LoVo (cell line): ENCODE data around the gene MMD.
"Not testable (repeated sequence)": the region's sequence is repeated elsewhere in the genome, so short reads cannot be mapped to it uniquely, and the experiment has no call there.

ENCODE experiments used
- DNase-seq: peaks from one replicate; pipeline ENCODE4 v3.0.0-alpha.2; 2016; ENCODE audit warnings: low spot score

The MMD gene

DNA sequence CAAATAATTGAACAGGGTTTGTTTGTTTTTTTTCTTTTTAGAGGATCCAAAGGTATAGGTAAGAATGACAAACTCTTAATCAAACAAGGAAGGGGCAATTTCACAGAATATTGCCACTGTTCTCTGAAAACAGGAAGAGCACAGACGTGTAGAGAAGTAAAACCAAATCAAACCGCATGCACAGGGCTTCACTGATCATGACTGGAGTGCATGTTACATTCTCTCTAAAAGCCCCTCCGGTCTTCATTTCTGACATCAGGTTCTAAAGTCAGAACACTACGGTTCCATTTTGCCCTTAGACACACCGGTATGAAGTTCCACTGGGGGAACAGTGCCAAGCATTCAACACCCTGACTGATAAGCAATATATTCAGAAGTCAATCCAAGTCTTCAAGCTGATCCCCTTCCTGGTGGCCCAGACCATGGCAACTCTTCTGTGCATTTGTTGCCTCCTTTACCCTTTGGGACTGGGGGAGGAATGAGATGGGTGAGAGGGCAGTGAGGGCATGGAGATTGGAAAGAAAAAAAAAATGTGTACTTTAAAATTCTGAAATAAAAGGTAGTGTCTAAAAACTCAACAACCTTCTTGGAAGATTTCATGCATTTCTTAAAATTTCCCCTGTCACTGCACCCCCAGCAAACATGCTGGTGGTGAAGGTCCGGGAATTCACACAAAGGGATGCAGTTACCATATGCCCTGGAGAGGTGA, 1.4 kb downstream of the MMD start:
- DNase-seq = no peak

- no peak for DNase-seq
Observed at GRCh38 chr17:55418369-55419268, 3.0 kb downstream of the MMD start.

DNA sequence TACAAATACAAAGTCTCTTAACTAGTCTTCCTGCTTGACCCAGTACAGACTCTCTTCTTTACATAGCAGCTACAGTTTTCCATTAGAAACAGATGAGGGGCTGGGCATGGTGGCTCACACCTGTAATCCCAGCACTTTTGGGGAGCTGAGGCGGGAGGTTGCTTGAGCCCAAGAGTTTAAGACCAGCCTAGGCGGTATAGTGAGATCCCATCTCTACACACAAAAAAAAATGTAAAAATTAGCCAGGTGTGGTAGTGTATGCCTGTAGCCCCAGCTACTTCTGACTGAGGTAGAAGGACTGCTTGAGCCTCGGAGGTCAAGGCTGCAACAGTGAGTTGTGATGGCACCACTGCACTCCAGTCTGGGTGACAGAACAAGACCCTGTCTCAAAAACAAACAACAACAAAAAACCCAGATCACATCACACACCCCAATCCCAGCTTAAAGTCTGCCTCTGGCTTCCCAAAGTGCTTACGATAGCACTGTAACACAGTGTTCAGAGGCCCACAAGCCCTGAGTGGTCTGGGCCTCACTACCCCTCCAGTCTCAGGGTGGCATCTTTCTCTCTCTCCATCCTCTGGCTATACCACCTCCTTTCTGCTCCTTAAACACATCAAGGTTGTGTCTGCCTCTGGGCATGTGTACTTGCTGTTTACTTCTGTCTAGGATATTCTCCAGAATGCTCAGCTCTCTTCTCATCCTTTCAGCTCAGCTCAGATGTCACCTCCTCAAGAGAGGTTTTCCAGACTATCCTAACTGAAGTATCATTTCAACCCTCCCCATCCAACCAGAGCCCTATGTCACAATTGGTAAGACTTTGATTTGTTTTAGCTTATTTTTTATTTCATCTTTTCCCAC, 4.0 kb downstream of the MMD start:
- no peak for DNase-seq

DNA sequence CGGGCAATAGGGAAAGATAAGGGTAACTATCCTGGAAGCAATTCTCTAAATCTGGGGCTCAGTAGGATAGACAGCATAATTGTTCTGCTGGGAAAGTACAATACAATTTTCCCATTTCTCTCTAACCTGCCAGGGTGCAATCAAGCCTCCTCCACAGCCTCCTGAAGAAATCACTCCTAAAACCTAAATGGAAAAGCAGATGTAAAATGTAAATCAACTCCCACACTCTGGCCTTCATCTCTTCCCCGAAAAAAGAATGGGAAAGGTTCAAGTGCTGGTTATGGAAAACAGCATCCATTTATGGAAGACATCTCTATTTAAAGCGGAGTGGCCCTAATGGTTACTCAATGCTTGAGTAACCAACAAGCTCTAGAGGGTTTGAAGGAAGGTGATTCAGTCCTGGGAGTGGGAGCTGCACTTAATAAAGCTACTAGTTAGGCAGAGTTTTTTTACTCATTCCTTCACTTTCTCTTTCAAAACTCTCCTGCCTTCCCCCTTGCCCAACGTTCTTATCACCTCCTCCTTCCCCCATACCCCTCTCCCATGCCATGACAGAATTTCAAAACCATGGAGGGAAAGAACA, 5.1 kb downstream of the MMD start:
- no peak for DNase-seq

- DNase-seq = no peak
Observed at GRCh38 chr17:55416000-55416399, 5.6 kb downstream of the MMD start.

- DNase-seq = no peak
Observed at GRCh38 chr17:55414983-55415382, 6.7 kb downstream of the MMD start.

DNA sequence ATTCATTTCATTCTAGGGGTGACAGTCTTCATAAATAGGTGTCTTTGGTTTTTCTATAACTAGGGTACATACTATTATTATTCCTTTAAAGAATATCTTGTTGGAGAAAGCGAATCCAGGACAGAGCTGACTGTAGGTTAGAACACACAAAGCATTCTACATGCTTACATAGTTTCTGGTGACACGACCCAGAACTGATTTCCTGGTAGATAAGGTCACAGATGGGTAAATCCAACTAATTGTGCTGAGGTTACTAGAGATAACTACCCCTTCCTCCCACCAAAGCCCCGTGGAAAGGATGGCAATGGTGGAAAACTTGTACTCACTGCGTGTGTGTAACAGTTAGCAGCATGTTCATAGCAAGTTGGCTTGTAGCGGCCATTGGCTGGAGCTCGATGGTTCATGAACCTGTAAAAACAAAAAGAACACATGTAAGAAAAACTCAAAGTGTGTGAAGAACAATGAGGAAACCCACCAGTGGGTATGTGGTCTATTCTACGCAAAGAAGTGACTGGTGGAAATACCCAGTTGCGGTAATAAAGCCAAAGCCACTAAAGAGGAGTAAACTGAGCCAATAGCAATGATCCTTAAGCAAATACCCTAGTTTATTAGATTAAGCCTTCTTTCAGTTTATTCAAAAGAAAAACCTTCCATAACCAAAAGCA, 7.7 kb downstream of the MMD start:
- DNase-seq = no peak

DNA sequence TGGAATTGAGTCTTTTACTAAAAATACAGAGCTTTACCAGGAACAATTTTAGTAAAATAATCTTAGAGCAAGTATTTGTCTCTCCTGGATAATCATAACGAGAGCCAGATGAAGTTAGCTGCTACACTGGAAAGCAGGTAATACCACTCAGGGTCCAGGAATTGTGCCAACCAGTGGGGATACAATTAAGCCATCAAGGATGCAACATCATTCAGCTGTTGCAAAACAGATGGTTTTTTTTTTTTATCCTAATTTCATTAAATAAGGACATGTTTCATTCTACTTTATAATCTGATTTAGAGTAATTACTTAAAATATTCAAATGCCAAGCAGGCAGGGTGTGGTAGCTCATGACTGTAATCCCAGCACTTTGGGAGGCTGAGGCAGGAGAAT, 10.2 kb downstream of the MMD start:
- no peak for DNase-seq

- DNase-seq = no peak
Observed at GRCh38 chr17:55410722-55411462, 10.7 kb downstream of the MMD start.

DNA sequence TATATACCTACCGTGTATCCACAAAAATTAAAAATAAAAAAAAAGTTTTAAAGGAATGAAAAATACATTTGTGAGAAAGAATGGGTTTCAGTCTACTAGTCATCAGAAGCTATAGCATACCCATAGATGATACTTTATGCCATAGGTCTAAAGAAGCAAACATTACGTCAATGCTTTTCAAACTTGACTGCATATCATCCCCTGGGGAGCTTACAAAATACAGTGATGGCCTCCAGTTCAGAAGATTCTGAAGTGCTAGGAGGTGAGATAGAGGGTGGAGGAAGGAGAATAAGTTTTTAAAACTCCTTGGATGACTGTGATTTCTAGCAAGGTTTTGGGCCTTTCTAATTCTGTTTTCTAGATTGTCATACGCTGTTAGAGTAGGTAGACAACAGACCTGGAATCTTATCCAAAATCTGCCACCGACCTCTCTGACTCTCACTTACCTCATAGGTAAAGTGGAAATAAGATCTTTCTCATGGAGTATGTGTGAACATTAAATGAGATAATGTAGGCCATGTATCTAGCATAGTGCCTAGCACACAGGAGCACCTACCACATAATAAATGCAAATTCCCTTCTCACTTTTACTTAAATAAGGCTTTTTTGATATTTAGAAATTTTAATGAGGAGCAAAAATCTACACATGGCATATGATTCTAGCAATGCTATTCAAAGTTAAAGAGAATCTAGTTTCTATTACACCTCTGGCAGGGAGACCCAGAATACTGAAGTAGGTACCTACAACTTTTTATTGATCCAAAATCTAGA, 12.4 kb downstream of the MMD start:
- DNase-seq = no peak

GRCh38 chr17:55407641-55408566, 13.7 kb downstream of the MMD start:
- no peak for DNase-seq

DNA sequence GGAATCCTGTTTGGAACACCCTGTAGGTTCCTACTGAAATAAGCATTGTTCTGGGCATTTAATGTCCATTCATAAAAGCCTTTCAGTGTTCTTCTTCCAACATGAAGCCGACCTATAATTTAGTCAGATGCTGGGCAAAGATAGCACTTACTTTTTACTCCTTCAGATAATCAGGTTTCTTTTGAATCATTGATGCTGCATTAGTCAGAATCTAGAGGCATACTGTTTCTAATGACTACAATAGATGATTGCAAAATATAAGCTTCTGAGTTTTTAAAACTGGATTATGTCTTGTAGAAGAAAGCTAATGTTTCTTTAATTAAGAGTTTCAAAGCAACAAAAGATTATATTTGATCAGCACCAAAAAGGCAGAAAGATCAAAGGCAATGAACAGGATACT, 16.0 kb downstream of the MMD start:
- no peak for DNase-seq

- not testable (repeated sequence) for DNase-seq
Observed at GRCh38 chr17:55404197-55404596, 17.4 kb downstream of the MMD start.

DNA sequence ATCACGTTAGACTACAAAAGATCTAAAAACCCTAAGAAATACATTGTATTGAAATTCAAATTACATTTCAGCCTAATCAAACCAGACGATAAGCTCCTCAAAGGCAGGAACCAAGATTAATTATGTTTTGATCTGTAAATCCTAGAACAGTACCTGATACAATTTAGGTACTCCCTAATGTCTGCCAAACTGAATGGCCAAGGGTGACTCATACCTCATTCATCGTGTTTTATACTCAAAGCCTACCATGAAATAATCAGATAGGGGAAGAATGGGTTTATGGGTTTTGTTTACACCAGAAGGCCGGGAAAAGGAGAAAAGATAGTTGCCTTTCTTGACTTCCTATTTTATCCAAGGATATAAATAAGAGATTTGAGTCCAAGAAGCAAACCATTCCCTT, 19.3 kb downstream of the MMD start:
- peak; percentile 63 for DNase-seq

DNA sequence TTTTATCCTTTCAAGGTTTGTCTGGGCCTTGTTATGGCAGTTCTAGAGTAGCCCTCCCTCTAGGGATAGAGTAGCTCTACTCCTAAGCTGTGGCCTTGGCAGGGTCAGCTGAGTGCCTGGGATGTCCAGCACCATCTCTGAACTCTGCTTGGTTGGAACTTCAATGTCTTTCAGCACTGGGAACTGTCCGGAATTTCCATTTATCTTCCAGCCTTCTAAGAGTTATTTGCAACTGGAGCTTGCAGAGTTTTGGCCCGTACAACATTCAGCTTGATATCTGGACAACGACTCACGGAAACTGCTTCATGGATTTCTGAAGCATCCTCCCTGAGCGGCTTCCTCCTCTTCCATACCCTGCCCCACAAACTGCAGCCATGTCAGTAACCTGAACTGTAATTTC, 22.9 kb downstream of the MMD start:
- no peak for DNase-seq

- DNase-seq = no peak
Observed at GRCh38 chr17:55395803-55396505, 25.7 kb downstream of the MMD start.

DNA sequence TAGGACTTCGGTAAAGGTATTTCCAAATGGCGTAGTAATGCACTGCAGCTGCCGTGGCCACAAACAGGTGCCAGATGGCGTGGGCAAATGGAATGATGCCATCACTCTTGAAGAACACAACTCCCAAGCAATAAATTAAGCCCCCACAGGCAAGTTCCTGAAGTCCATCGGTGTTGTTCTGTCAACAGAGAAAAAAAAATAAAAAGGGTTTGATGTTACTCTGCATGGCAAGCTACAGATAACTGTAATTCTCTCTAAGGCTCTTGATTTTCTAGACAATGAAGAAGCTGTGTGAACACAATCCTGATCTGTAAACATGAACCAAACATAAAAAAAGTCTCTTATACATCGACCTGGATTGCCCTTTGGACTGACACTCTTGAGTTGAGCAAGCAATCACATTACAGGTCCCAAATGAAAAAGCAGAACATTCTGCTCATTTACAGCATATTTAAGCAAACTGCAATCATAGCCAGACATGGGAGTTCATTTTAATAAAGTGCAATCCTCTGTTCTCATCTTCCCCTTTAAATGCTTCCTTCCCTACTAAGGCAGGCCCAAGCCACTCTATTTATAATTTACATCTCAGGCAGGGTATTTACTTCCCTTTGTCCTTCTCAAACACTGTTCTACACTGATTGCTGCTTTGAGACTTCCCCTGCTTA, 27.1 kb downstream of the MMD start:
- no peak for DNase-seq
